ENCODE measurements around the gene ATP1A3. TPM values are rescaled to one million over a fixed set of nuclear protein-coding genes. Genes with fewer than 3 reads are reported as not detected.

The ATP1A3 gene
- total and polyA plus RNA-seq, 12 donors, result 38.0 to 419 (median 334) TPM

DNA sequence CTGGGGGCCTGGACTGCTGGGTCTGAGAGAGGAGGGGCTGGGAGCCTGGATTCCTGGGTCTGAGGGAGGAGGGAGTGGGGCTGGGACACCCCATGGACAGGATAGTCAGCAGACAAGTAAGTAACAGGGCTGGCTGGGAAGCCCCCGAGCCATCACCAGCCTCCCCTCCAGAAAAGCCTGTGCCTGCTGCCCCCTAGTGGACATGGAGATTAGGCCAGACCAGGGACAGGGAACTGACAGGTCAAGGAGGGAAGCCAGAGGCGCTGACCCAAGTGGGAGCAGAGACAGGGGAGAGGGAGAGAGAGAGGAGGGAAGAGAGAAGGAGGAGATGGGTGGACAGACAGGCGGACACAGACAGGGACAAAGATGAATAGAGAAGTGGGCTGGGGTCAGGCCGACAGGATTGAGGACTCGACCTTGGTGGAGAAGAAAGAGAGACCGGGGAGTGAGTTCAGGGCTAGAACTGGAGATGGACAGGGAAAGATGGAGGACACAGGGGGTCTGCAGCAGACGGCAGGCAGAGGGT lies 59.1 kb downstream of the ATP1A3 start:
- DNase-seq (peak; percentile 63 to 76), ATAC-seq (peak; percentile 48 to 85 (median 74))
- Histone ChIP-seq H3K36me3 (no peaks in the 10 kb centered on the region), H3K27ac (no peak overlapping the region), H3K27me3 (peaks cover 13 to 84% (median 74%) of the 10 kb centered on the region in 7 donors), H3K4me1 (peaks cover 0 to 9% (median 2%) of the 10 kb centered on the region in 9 donors), H3K4me3 (no peak overlapping the region), H3K9me3 (no peaks in the 10 kb centered on the region)
- intact Hi-C loops (cut with DNase I), result loop anchor here in 9 of 10 donors (1.0 to 10.0 kb wide), 7 partner anchors 50 to 920 kb away; partner anchors contain the start of genes CD79A (in 3 of the 9) and ARHGEF1 (in 1 of the 9)
- WGBS, 2 donors, result 23% methylated on average over 7 of the region's 7 CpGs
- TF ChIP-seq, protein P1, sequence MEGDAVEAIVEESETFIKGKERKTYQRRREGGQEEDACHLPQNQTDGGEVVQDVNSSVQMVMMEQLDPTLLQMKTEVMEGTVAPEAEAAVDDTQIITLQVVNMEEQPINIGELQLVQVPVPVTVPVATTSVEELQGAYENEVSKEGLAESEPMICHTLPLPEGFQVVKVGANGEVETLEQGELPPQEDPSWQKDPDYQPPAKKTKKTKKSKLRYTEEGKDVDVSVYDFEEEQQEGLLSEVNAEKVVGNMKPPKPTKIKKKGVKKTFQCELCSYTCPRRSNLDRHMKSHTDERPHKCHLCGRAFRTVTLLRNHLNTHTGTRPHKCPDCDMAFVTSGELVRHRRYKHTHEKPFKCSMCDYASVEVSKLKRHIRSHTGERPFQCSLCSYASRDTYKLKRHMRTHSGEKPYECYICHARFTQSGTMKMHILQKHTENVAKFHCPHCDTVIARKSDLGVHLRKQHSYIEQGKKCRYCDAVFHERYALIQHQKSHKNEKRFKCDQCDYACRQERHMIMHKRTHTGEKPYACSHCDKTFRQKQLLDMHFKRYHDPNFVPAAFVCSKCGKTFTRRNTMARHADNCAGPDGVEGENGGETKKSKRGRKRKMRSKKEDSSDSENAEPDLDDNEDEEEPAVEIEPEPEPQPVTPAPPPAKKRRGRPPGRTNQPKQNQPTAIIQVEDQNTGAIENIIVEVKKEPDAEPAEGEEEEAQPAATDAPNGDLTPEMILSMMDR (IDR thresholded peaks at IDR 0.05), result peak; percentile 70 to 87 (median 81)

DNA sequence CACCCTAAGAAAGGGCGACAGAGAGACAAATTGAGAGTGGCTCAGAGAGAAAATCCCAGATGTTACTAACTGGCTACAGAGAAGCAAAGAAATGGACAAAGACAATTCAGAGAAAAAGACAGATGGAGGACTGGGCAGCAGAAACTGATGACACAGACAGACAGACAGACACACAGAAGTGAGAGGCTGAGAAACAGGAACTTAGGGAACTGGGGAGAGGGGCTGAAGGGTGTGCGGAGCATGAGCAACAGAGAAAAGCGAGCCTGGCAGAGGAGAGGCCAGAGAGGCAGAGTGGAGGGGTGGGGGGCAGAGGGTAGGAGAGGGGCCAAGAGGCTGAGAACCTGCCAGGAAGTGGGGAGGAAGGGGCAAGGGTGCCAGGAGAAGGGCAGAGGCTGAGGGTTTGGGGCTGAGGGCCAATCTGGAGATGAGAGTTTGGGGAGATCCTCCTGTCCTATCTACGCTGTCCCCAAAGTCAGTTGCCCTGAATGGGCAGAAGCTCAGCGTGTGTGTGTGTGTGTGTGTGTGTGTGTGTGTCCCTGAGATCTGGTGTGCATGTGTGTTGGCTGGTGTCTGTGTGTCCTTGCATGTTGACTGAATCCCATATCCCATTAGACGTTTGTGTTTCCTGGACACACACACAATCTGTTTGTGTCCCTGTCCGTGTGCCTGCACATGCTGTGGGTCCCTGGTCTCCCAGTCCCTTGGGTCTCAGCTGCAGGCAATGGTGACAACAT lies 60.2 kb downstream of the ATP1A3 start:
- Histone ChIP-seq H3K36me3 (no peaks in the 10 kb centered on the region), H3K4me1 (peaks cover 0 to 10% (median 4%) of the 10 kb centered on the region in 9 donors), H3K4me3 (no peak overlapping the region), H3K27me3 (peaks cover 10 to 91% (median 81%) of the 10 kb centered on the region in 7 donors), H3K9me3 (no peaks in the 10 kb centered on the region), H3K27ac (no peak overlapping the region)
- intact Hi-C loops (cut with DNase I), result loop anchor here in 6 of 10 donors (2.0 to 10.0 kb wide), 5 partner anchors 49 to 919 kb away; partner anchors contain the start of genes CD79A (in 2 of the 6) and ARHGEF1 (in 1 of the 6)
- WGBS, 2 donors, result 59 to 60% methylated on average over 7 of the region's 7 CpGs
- no peak for DNase-seq
- TF ChIP-seq, protein P1 (IDR thresholded peaks at IDR 0.05), result no peak
- no peak for ATAC-seq

DNA sequence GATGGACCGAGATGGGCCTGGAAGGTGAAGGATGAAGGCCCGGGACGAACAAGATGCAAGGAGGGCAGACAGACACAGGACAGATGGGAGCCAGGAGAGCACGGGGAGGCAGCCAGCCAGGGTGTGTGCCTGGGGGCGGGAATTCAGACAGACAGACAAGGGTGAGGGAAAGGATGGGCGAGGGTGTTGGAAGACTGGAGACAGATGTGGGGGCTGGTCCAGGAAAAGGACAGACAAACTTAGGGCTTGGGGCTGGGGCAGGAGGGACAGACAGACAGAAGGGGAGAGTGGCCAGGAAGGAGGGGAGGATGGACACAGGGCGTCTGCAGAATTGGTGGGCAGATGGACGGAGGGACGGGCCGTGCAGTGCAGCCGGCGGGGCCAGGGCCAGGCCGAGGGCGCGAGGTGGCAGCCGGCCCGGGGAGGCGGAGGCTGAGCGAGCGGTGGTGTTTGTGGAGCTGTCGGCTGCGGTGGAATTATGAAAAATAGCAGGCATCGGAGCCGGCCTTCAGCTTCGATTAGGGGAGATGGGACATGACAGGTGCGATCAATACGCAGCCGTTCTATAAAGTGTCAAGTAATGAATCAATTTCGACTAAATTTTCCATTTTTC lies 61.2 kb downstream of the ATP1A3 start:
- WGBS, 2 donors, result 19 to 23% methylated on average over 29 of the region's 29 CpGs
- DNase-seq (no peak), ATAC-seq (no peak)

More for the DNA sequence above, 61.2 kb downstream of the ATP1A3 start:
- Histone ChIP-seq H3K36me3 (no peaks in the 10 kb centered on the region), H3K27ac (no peak overlapping the region), H3K9me3 (no peaks in the 10 kb centered on the region), H3K4me3 (no peak overlapping the region), H3K4me1 (peaks cover 2 to 21% (median 14%) of the 10 kb centered on the region in 9 donors), H3K27me3 (peaks cover 14 to 97% (median 91%) of the 10 kb centered on the region in 7 donors)
- TF ChIP-seq, protein P1 (IDR thresholded peaks at IDR 0.05), result no peak
- intact Hi-C loops (cut with DNase I), result loop anchor here in 5 of 10 donors (5.0 to 10.0 kb wide), 4 partner anchors 48 to 918 kb away; partner anchors contain the start of genes CD79A (in 2 of the 5) and ARHGEF1 (in 1 of the 5)

All from heart right ventricle (tissue), 16 donors.